WTC11 (cell line): ENCODE results near the gene SDC4. TPM values are rescaled to one million over a fixed set of nuclear protein-coding genes. Genes with fewer than 3 reads are reported as not detected.

Source experiments
- ATAC-seq: fragments of 200-7000 bp; cut with Tn5 transposase; 2 replicates; pipeline ENCODE4 v1.10.0; 2021; ENCODE audit warnings: mild to moderate bottlenecking, moderate library complexity
- CTCF ChIA-PET: fragments of 300-600 bp; sonication (Branson Sonifier 250); formaldehyde crosslinking; loops from one replicate; lab custom pipeline; 2021; ENCODE audit warnings: antibody characterized with exemption; lab: Charles Lee
- POLR2A ChIA-PET: fragments of 350-600 bp; sonication (Branson Sonifier 250); formaldehyde crosslinking; loops from one replicate; lab custom pipeline; 2021; ENCODE audit warnings: antibody characterized with exemption; lab: Charles Lee
- DNase-seq: peaks from one replicate; pipeline ENCODE4 v3.0.0; 2021; ENCODE audit warnings: low spot score
- H3K27ac Mint-ChIP-seq: 2 replicates; pipeline ENCODE4 v1.8.0; 2021; ENCODE audit warnings: mixed read lengths
- H3K27me3 Mint-ChIP-seq: 2 replicates; pipeline ENCODE4 v1.8.0; 2021; ENCODE audit warnings: low read depth, mild to moderate bottlenecking, moderate library complexity, mixed read lengths
- H3K36me3 Mint-ChIP-seq: 2 replicates; pipeline ENCODE4 v1.8.0; 2021; ENCODE audit warnings: mixed read lengths
- H3K4me1 Mint-ChIP-seq: 2 replicates; pipeline ENCODE4 v1.8.0; 2022; ENCODE audit warnings: mixed read lengths
- H3K4me3 Mint-ChIP-seq: 2 replicates; pipeline ENCODE4 v1.8.0; 2021; ENCODE audit warnings: mild to moderate bottlenecking, moderate library complexity, mixed read lengths
- H3K9me3 Mint-ChIP-seq: 2 replicates; pipeline ENCODE4 v1.8.0; 2021; ENCODE audit warnings: mixed read lengths
- CBFB ChIP-seq: sonication (generic); formaldehyde crosslinking; IDR thresholded peaks from 2 replicates; pipeline ENCODE4 v1.8.1; 2022; ENCODE audit warnings: mild to moderate bottlenecking, low read depth, missing genetic modification reagents
- CTCF ChIP-seq: fragments of 200-600 bp; IDR thresholded peaks from 2 replicates; pipeline ENCODE4 v1.8.0; 2022; ENCODE audit warnings: antibody characterized with exemption
- E2F5 ChIP-seq: sonication (generic); formaldehyde crosslinking; IDR thresholded peaks from 2 replicates; pipeline ENCODE4 v1.8.1; 2022; ENCODE audit warnings: mild to moderate bottlenecking, moderate library complexity, missing genetic modification reagents
- EMX1 ChIP-seq: fragments of 250-450 bp; sonication (Bioruptor Pico); IDR thresholded peaks from 2 replicates; pipeline ENCODE4 v1.8.0; 2021; ENCODE audit warnings: mild to moderate bottlenecking
- ETV6 ChIP-seq: sonication (generic); formaldehyde crosslinking; IDR thresholded peaks from 2 replicates; pipeline ENCODE4 v1.8.1; 2022; ENCODE audit warnings: mild to moderate bottlenecking, missing genetic modification reagents
- FOXJ3 ChIP-seq: sonication (generic); formaldehyde crosslinking; IDR thresholded peaks from 2 replicates; pipeline ENCODE4 v1.9.0; 2021; ENCODE audit warnings: missing genetic modification reagents, mild to moderate bottlenecking, borderline replicate concordance
- FOXP1 ChIP-seq: sonication (generic); formaldehyde crosslinking; IDR thresholded peaks from 2 replicates; pipeline ENCODE4 v1.8.0; 2022; ENCODE audit warnings: missing genetic modification reagents, mild to moderate bottlenecking, moderate library complexity, borderline replicate concordance
- GRHL2 ChIP-seq: fragments of 250-450 bp; sonication (Bioruptor Pico); IDR thresholded peaks from 2 replicates; pipeline ENCODE4 v1.8.0; 2022; ENCODE audit warnings: mild to moderate bottlenecking, moderate library complexity; ENCODE audit not compliant: insufficient replicate concordance, severe bottlenecking
- KAT7 ChIP-seq: sonication (generic); formaldehyde crosslinking; IDR thresholded peaks from 2 replicates; pipeline ENCODE4 v1.8.1; 2023; ENCODE audit warnings: missing genetic modification reagents, mild to moderate bottlenecking, borderline replicate concordance
- NR2C2 ChIP-seq: sonication (generic); formaldehyde crosslinking; IDR thresholded peaks from 2 replicates; pipeline ENCODE4 v1.8.0; 2022; ENCODE audit warnings: mild to moderate bottlenecking, missing genetic modification reagents
- NR3C1 ChIP-seq: sonication (generic); formaldehyde crosslinking; conservative IDR thresholded peaks from 2 replicates; pipeline ENCODE4 v1.8.1; 2023; ENCODE audit warnings: low read depth, mild to moderate bottlenecking, missing genetic modification reagents
- TCF7 ChIP-seq: sonication (generic); formaldehyde crosslinking; IDR thresholded peaks from 2 replicates; pipeline ENCODE4 v1.8.0; 2022; ENCODE audit warnings: mild to moderate bottlenecking, low read depth, missing genetic modification reagents, moderate library complexity
- TEAD1 ChIP-seq: sonication (generic); formaldehyde crosslinking; IDR thresholded peaks from 2 replicates; pipeline ENCODE4 v1.8.0; 2022; ENCODE audit warnings: mild to moderate bottlenecking, missing genetic modification reagents
- USF1 ChIP-seq: sonication (generic); formaldehyde crosslinking; IDR thresholded peaks from 2 replicates; pipeline ENCODE4 v1.8.0; 2022; ENCODE audit warnings: mild to moderate bottlenecking, missing genetic modification reagents
- ZBTB21 ChIP-seq: sonication (generic); formaldehyde crosslinking; IDR thresholded peaks from 2 replicates; pipeline ENCODE4 v1.8.1; 2023; ENCODE audit warnings: mild to moderate bottlenecking, missing genetic modification reagents, borderline replicate concordance
- ZNF263 ChIP-seq: sonication (generic); formaldehyde crosslinking; IDR thresholded peaks from 2 replicates; pipeline ENCODE4 v1.8.1; 2022; ENCODE audit warnings: low read depth, mild to moderate bottlenecking, moderate library complexity, missing genetic modification reagents
- ZNF317 ChIP-seq: sonication (generic); formaldehyde crosslinking; IDR thresholded peaks from 2 replicates; pipeline ENCODE4 v1.8.1; 2023; ENCODE audit warnings: low read depth, mild to moderate bottlenecking, moderate library complexity, missing genetic modification reagents, borderline replicate concordance
- ZNF396 ChIP-seq: fragments of 250-450 bp; sonication (Bioruptor Pico); IDR thresholded peaks from 2 replicates; pipeline ENCODE4 v1.8.0; 2021; ENCODE audit warnings: mild to moderate bottlenecking, moderate library complexity, borderline replicate concordance
- ZNF425 ChIP-seq: fragments of 250-450 bp; sonication (Bioruptor Pico); conservative IDR thresholded peaks from 2 replicates; pipeline ENCODE4 v1.9.0; 2021; ENCODE audit warnings: mild to moderate bottlenecking
- ZNF512 ChIP-seq: sonication (generic); formaldehyde crosslinking; IDR thresholded peaks from 2 replicates; pipeline ENCODE4 v1.8.1; 2022; ENCODE audit warnings: missing genetic modification reagents, borderline replicate concordance
- ZSCAN18 ChIP-seq: fragments of 250-450 bp; sonication (Bioruptor Pico); IDR thresholded peaks from 2 replicates; pipeline ENCODE4 v2.1.2; 2022; ENCODE audit warnings: mild to moderate bottlenecking, moderate library complexity
- total RNA-seq: library from RNA; stranded (reverse); gene quantifications from 3 replicates; pipeline ENCODE4 v1.2.3, GENCODE V29; 2021

SDC4 gene
- total RNA-seq, 1 experiment from 2014 or later = 64.0 TPM

GRCh38 chr20:45301824-45302271, 46.4 kb downstream of the SDC4 start:
- TF ChIP-seq FOXP1 = no peak
- no peak for TF ChIP-seq TEAD1 (CRISPR knock-in tag)
- TF ChIP-seq FOXJ3 = no peak
- no peak for TF ChIP-seq CBFB (CRISPR knock-in tag)
- TF ChIP-seq ZNF317 = no peak
- TF ChIP-seq KAT7 (CRISPR knock-in tag) = no peak
- no peak for TF ChIP-seq ZNF263 (CRISPR knock-in tag)
- no peak for TF ChIP-seq ZNF396 (CRISPR knock-in tag)
- no peak for DNase-seq
- Mint-ChIP-seq H3K4me1 (peaks cover 15% of the 10 kb centered on the region), H3K27ac (no peak overlapping the region), H3K9me3 (no peaks in the 10 kb centered on the region), H3K27me3 (peaks cover 6% of the 10 kb centered on the region), H3K36me3 (no peaks in the 10 kb centered on the region), H3K4me3 (no peak overlapping the region)
- no peak for ATAC-seq
- ChIA-PET CTCF (interaction anchor here (0.7 to 5.8 kb wide), 6 partner anchors 9 to 135 kb away, joined by 3 to 154 read pairs (median 4); no protein-coding TSS in a partner anchor), POLR2A (no interaction called here)

- peaks cover 10% of the 10 kb centered on the region for H3K27me3 Mint-ChIP-seq
- ChIA-PET CTCF (interaction anchor here (0.5 to 5.8 kb wide), 36 partner anchors 8 to 470 kb away, joined by 3 to 154 read pairs (median 4); partner anchors contain the start of genes SYS1 and WFDC5), POLR2A (interaction anchor here (0.6 to 1.2 kb wide), 3 partner anchors 11 to 289 kb away, joined by 3 to 7 read pairs (median 6); no protein-coding TSS in a partner anchor)
- DNase-seq (peak; percentile 82), ATAC-seq (peak; percentile 96)
- H3K27ac Mint-ChIP-seq = no peak overlapping the region
- TF ChIP-seq CTCF (peak; percentile 38; the same call in 1 of the 2 replicates), E2F5 (CRISPR knock-in tag) (no peak)
- H3K9me3 Mint-ChIP-seq = no peaks in the 10 kb centered on the region
- peaks cover 3% of the 10 kb centered on the region for H3K36me3 Mint-ChIP-seq
- H3K4me3 Mint-ChIP-seq = no peak overlapping the region
- peaks cover 12% of the 10 kb centered on the region for H3K4me1 Mint-ChIP-seq
Measured at GRCh38 chr20:45300961-45301360, 47.3 kb downstream of the SDC4 start.

GRCh38 chr20:45299786-45300185, 48.4 kb downstream of the SDC4 start:
- Mint-ChIP-seq H3K4me1 (peaks cover 8% of the 10 kb centered on the region; the same call in 1 of the 2 replicates), H3K27me3 (peaks cover 16% of the 10 kb centered on the region), H3K27ac (no peak overlapping the region), H3K4me3 (no peak overlapping the region), H3K36me3 (peaks cover 8% of the 10 kb centered on the region), H3K9me3 (peaks cover 5% of the 10 kb centered on the region)
- ChIA-PET POLR2A (no interaction called here), CTCF (no interaction called here)
- ATAC-seq = no peak
- no peak for DNase-seq
- TF ChIP-seq ZSCAN18 (CRISPR knock-in tag) = no peak
- no peak for TF ChIP-seq TCF7 (CRISPR knock-in tag)
- TF ChIP-seq ETV6 (CRISPR knock-in tag) = no peak
- no peak for TF ChIP-seq GRHL2 (CRISPR knock-in tag)
- TF ChIP-seq TEAD1 (CRISPR knock-in tag) = no peak
- TF ChIP-seq ZNF425 (CRISPR knock-in tag) = no peak
- no peak for TF ChIP-seq NR3C1 (CRISPR knock-in tag)
- TF ChIP-seq CTCF = no peak
- TF ChIP-seq ZNF512 (CRISPR knock-in tag) = no peak
- no peak for TF ChIP-seq EMX1 (CRISPR knock-in tag)
- TF ChIP-seq ZBTB21 = no peak
- TF ChIP-seq USF1 (CRISPR knock-in tag) = no peak
- no peak for TF ChIP-seq NR2C2 (CRISPR knock-in tag)
